ENCODE measurements around the gene LGI4.

The LGI4 gene

GRCh38 chr19:35134601-35135242 lies at the start of gene LGI4:
LGI4 (minus strand) TSS chr19:35135059; CDS start chr19:35134680, 379 bp downstream.
- no peak for DNase-seq

- no peak for DNase-seq
Measured at GRCh38 chr19:35184267-35184666, 49.4 kb upstream of the LGI4 start.

- no peak for DNase-seq
Measured at GRCh38 chr19:35181387-35181786, 46.5 kb upstream of the LGI4 start.

GRCh38 chr19:35179830-35180229 lies 45.0 kb upstream of the LGI4 start:
- DNase-seq: no peak

GRCh38 chr19:35178701-35179100 lies 43.8 kb upstream of the LGI4 start:
- DNase-seq: no peak

GRCh38 chr19:35177377-35178274 lies 42.8 kb upstream of the LGI4 start:
- no peak for DNase-seq

- DNase-seq: no peak
Measured at GRCh38 chr19:35176181-35176570, 41.3 kb upstream of the LGI4 start.

- no peak for DNase-seq
Measured at GRCh38 chr19:35174226-35174625, 39.4 kb upstream of the LGI4 start.

- DNase-seq: no peak
Measured at GRCh38 chr19:35171730-35172129, 36.9 kb upstream of the LGI4 start.

- DNase-seq: no peak
Measured at GRCh38 chr19:35170359-35171061, 35.7 kb upstream of the LGI4 start.

GRCh38 chr19:35169221-35169995 lies 34.5 kb upstream of the LGI4 start:
- DNase-seq: no peak

GRCh38 chr19:35168196-35168595 lies 33.3 kb upstream of the LGI4 start:
- DNase-seq: no peak

- DNase-seq: no peak
Measured at GRCh38 chr19:35167251-35168119, 32.6 kb upstream of the LGI4 start.

- DNase-seq: no peak
Measured at GRCh38 chr19:35166100-35167063, 31.5 kb upstream of the LGI4 start.

- DNase-seq: no peak
Measured at GRCh38 chr19:35165200-35166058, 30.6 kb upstream of the LGI4 start.

- no peak for DNase-seq
Measured at GRCh38 chr19:35164418-35164817, 29.6 kb upstream of the LGI4 start.

GRCh38 chr19:35162471-35163326 lies 27.8 kb upstream of the LGI4 start:
- no peak for DNase-seq

GRCh38 chr19:35161434-35161743 lies 26.5 kb upstream of the LGI4 start:
- DNase-seq: no peak

All from activated CD8-positive, alpha-beta memory T cell treated with anti-CD3 and anti-CD28 coated beads, Interleukin-2, amount 50 U/mL, for 4 hours (primary cell).